Activated CD4-positive, alpha-beta T cell treated with anti-CD3 and anti-CD28 coated beads for 1 hour (primary cell): ENCODE results near the gene THRA.
"Not testable (repeated sequence)": the region's sequence is repeated elsewhere in the genome, so short reads cannot be mapped to it uniquely, and the experiment has no call there.

Source experiments
- DNase-seq: peaks from one replicate; pipeline ENCODE4 v3.0.0-alpha.2; 2020

THRA gene

DNA sequence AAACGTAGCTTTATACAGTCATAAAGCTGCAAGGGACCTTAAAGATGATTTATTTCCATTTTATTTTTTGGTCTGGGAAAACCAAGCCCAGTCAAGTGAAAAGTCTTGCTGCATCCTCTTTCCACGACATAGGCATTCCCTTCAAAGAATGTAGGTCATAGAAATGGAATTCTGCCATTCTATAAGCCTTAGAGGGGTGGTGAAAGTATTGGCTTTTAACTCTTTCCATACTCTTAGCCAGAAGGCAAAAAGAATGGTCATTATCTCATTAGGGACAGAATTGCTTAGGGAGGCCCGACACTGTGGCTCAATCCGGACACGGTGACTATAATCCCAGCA, 51.1 kb downstream of the THRA start:
- DNase-seq, result no peak

- no peak for DNase-seq
These were observed 52.3 kb downstream of the THRA start for GRCh38 chr17:40115101-40115436.

- DNase-seq, result peak; percentile 77
These were observed 58.7 kb downstream of the THRA start, which contains the start of gene MSL1 for GRCh38 chr17:40121181-40122135. MSL1 (plus strand) TSS chr17:40121971; CDS start chr17:40122613, 642 bp downstream.

- no peak for DNase-seq
These were observed 59.6 kb downstream of the THRA start for GRCh38 chr17:40122136-40122998.

GRCh38 chr17:40122999-40123810, 60.4 kb downstream of the THRA start:
- DNase-seq, result peak; percentile 32

- no peak for DNase-seq
These were observed 61.0 kb downstream of the THRA start for GRCh38 chr17:40123811-40124114.

DNA sequence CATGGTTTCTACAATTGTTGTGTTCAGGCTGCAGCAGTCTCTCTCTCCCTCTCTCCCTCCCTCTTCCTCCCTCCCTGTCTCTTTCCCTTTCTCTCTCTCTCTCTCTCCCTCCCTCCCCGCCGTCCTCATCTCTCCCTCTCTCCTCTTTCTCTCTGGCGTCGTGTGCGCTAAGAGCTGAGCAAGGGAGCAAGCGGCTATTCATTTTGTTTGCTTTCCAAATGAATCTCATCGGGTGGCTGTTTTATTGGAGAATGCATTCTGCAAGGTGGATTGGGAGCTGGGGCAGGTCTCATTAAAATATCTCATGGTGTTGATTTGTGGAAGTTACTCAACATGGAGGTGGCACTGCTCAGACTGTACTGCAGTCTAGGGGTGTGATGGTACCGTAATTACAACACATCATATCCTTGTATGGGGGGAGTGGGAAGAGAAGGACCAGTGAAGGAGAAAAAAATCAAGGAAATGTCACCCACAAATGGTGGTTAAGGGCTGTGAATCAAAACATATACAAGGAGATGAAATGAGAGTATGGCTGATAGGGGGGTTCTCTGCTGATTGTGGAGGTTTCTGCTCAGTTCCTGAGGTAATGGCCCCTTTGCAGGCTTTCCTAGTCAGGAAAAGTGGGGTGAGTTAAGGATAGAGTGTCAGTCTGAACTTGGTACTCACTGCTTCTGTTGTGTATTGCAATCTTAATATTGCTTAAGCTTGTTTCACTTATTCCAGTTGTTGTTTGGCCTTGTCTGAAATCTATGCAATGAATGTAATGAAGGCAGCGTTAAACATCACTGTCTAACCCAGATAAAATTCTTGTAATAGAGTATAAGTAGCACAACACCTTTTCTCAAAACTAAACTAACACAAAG, 61.7 kb downstream of the THRA start:
- DNase-seq, result no peak

DNA sequence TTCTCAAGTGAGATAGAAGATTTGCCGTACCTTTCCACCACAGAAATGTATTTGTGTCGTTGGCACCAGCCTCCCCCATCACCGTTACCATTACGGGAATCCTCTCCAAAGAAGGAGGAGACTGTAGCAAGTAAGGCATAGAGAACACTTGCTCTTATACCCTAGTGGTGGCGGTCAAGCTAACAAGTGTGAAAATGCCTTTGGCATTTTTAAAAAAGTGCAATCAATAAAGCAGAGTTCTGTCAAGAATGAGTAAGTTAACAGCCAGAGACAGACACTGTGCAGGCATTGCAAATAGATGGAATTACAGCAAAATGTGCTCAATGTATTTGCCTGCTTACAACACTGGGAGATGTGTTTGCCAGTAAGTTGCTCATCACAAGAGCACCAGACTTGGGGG, 66.7 kb downstream of the THRA start:
- DNase-seq, result no peak

- no peak for DNase-seq
These were observed 67.7 kb downstream of the THRA start for GRCh38 chr17:40130352-40131042.

DNA sequence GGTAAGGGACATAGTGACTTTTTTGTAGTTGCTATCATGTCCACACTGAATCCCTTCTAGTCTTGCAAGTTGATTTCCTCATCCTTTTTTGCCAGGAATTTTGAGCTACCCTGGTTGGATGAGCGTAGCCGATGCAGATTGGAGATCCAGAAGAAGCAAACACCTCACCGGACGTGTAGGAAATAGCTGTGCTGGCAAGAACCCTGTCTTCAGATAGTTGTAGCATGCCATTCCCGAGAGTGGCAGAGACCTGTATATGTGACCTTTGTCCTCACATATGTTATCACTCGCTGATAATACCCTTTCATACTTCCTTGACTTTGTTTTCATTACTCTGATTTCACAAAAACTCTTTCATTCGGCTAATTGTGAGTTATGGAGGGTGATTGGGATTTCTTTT, 71.4 kb downstream of the THRA start:
- DNase-seq, result no peak

DNA sequence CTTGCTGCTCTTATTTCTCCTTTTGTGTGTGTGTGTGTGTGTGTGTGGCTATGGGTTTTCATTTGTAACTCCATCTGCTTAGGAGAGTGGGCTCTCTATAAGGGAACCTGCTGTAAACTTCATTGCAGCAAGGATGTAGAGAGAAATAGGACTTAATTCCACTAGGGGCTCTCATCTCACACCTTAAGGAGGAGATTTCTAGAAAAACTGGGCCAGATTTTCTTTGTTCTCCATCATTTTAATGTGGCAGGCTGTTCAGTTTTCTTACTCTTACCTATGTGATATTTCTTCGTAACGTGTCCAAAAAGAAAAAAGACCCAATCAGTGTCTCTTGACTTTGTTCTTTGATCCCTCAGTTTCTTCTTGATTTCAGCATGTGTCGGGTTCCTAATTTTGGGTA, 73.1 kb downstream of the THRA start:
- DNase-seq, result no peak

- DNase-seq, result no peak
These were observed 76.8 kb downstream of the THRA start for GRCh38 chr17:40139566-40140058.

DNA sequence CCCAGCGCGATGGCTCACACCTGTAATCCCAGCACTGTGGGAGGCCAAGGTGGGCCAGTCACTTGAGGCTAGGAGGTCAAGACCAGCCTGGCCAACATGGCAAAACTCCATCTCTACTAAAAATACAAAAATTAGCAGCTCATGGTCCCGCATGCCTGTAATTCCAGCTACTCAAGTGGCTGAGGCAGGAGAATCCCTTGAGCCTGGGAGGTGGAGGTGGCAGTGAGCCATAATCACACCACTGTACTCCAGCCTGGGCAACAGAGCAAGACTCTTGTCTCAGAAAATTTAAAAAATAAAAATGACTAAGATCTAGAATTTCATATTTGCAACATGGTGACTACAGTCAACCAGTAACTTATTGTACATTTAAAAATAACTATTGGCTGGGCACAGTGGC, 80.4 kb downstream of the THRA start:
- not testable (repeated sequence) for DNase-seq
